Panc1 (cell line): ENCODE measurements around the gene COL26A1.

Source experiments
- POLR2AphosphoS5 ChIP-seq: IDR thresholded peaks from 2 replicates; pipeline ENCODE4 v1.6.1; 2012; ENCODE audit warnings: mild to moderate bottlenecking, low read depth, low read length, moderate library complexity
- SIN3A ChIP-seq: IDR thresholded peaks from 2 replicates; pipeline ENCODE4 v1.6.1; 2012; ENCODE audit warnings: low read depth, mild to moderate bottlenecking, low read length, moderate library complexity, borderline replicate concordance; ENCODE audit not compliant: insufficient read depth
- TF ChIP-seq, protein P1 (sequence below): fragments of 450-650 bp; IDR thresholded peaks from 2 replicates; pipeline ENCODE4 v1.5.1; 2017; ENCODE audit warnings: mild to moderate bottlenecking
- TF ChIP-seq, protein P2 (sequence below), 2 experiments: IDR thresholded peaks; 2 replicates each; pipeline ENCODE4 v1.6.1; 2011 to 2012; ENCODE audit warnings: low read depth in 2 of 2, control low read depth in 1 of 2, low read length in 1 of 2, mild to moderate bottlenecking in 1 of 2, moderate library complexity in 1 of 2; ENCODE audit not compliant: insufficient read depth in 1 of 2

DNA sequence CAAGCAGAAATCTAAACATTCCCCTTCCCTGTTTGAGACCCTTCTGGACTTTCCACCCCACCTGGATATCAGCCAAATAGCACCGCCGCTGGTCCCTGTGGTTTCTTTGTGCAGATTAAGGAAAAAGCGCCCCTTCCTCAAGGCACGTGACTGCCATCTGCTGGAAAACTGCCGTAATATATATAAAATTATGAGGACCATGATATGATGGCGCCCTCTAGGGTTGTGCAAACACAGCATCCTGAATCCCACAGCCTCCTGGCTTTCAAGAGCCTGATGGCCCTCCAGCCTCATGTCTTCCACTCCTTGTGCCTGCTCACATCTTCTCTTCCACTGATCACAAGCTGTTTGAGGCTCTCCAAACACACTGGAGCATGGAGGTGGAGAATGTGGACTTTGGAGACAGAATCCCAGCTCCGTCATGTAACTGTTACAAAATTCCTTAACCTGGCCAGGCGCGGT lies 145.1 kb downstream of the COL26A1 start:
- no peak for TF ChIP-seq SIN3A
- TF ChIP-seq, protein P1, sequence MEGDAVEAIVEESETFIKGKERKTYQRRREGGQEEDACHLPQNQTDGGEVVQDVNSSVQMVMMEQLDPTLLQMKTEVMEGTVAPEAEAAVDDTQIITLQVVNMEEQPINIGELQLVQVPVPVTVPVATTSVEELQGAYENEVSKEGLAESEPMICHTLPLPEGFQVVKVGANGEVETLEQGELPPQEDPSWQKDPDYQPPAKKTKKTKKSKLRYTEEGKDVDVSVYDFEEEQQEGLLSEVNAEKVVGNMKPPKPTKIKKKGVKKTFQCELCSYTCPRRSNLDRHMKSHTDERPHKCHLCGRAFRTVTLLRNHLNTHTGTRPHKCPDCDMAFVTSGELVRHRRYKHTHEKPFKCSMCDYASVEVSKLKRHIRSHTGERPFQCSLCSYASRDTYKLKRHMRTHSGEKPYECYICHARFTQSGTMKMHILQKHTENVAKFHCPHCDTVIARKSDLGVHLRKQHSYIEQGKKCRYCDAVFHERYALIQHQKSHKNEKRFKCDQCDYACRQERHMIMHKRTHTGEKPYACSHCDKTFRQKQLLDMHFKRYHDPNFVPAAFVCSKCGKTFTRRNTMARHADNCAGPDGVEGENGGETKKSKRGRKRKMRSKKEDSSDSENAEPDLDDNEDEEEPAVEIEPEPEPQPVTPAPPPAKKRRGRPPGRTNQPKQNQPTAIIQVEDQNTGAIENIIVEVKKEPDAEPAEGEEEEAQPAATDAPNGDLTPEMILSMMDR, result peak; percentile 96
- peak; percentile 16; the same call in 1 of the 2 replicates for TF ChIP-seq POLR2AphosphoS5
- TF ChIP-seq, protein P2, sequence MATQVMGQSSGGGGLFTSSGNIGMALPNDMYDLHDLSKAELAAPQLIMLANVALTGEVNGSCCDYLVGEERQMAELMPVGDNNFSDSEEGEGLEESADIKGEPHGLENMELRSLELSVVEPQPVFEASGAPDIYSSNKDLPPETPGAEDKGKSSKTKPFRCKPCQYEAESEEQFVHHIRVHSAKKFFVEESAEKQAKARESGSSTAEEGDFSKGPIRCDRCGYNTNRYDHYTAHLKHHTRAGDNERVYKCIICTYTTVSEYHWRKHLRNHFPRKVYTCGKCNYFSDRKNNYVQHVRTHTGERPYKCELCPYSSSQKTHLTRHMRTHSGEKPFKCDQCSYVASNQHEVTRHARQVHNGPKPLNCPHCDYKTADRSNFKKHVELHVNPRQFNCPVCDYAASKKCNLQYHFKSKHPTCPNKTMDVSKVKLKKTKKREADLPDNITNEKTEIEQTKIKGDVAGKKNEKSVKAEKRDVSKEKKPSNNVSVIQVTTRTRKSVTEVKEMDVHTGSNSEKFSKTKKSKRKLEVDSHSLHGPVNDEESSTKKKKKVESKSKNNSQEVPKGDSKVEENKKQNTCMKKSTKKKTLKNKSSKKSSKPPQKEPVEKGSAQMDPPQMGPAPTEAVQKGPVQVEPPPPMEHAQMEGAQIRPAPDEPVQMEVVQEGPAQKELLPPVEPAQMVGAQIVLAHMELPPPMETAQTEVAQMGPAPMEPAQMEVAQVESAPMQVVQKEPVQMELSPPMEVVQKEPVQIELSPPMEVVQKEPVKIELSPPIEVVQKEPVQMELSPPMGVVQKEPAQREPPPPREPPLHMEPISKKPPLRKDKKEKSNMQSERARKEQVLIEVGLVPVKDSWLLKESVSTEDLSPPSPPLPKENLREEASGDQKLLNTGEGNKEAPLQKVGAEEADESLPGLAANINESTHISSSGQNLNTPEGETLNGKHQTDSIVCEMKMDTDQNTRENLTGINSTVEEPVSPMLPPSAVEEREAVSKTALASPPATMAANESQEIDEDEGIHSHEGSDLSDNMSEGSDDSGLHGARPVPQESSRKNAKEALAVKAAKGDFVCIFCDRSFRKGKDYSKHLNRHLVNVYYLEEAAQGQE (IDR thresholded peaks at IDR 0.05; ENCODE audit: insufficient read depth in 1 of 2, low read depth in 2 of 2, low read length in 1 of 2), result no peak
